K562 (cell line): ENCODE results near the gene ERG28. TPM values are rescaled to one million over a fixed set of nuclear protein-coding genes. Genes with fewer than 3 reads are reported as not detected.

Experiments
- ATAC-seq: fragments of 200-7000 bp; cut with Tn5 transposase; 3 replicates; pipeline ENCODE4 v1.9.1; 2020; ENCODE audit warnings: moderate library complexity
- BruUV-seq: library from RNA; stranded (reverse); fragments of 400-500 nt; replicated peaks from 2 replicates; lab custom pipeline; 2021; lab: Mats Ljungman, UMichigan
- CTCF ChIA-PET: fragments of 300-600 bp; formaldehyde crosslinking; extraction: SDS; loops from one replicate; lab custom pipeline; 2021; ENCODE audit warnings: low intra/inter-chr PET ratio; lab: Yijun Ruan, JAX
- POLR2A ChIA-PET: fragments of 300-600, 350-650 bp; sonication (Branson Sonifier 250); formaldehyde crosslinking; extraction: SDS; loops from one replicate; lab custom pipeline; 2021; ENCODE audit warnings: antibody characterized with exemption, inconsistent platforms; lab: Yijun Ruan, JAX
- DNase-seq, 4 experiments: peaks; one replicate each; pipeline versions ENCODE4 v3.0.0 to v3.0.0-alpha.2; 2011 to 2018; ENCODE audit warnings: low spot score in 3 of 4, mixed read lengths in 3 of 4; ENCODE audit errors: extremely low read depth in 1 of 4
- FAIRE-seq: peaks from 2 replicates; lab custom pipeline; 2011; peaks lifted over from hg19 to GRCh38; lab: Jason Lieb, UNC
- H2AFZ ChIP-seq: 2 replicates; pipeline ENCODE4 v1.6.0; 2011; ENCODE audit warnings: low read depth, low read length, control low read depth, inconsistent platforms
- H3K27ac ChIP-seq: fragments of 200-600 bp; 3 replicates; pipeline ENCODE4 v1.8.0; 2011; ENCODE audit warnings: low read depth, mild to moderate bottlenecking, control low read depth, inconsistent platforms, low read length, moderate library complexity, mixed read lengths; ENCODE audit errors: extremely low read depth
- H3K27me3 ChIP-seq, 2 experiments: fragments of 300-600 bp in 1 of 2; 2 replicates in 1 of 2; 3 replicates in 1 of 2; pipeline versions ENCODE4 v1.6.0 to v1.8.0; 2011; ENCODE audit warnings: inconsistent platforms in 2 of 2, low read length in 2 of 2, mild to moderate bottlenecking in 1 of 2, mixed read lengths in 1 of 2, moderate library complexity in 1 of 2; ENCODE audit not compliant: control insufficient read depth in 2 of 2, insufficient read depth in 2 of 2
- H3K36me3 ChIP-seq: fragments of 300-600 bp; 3 replicates; pipeline ENCODE4 v1.8.0; 2011; ENCODE audit warnings: mild to moderate bottlenecking, low read length, inconsistent platforms; ENCODE audit not compliant: control insufficient read depth, insufficient read depth
- H3K4me1 ChIP-seq, 2 experiments: fragments of 200-600 bp in 1 of 2; replicated peaks in 1 of 2; 2 replicates in 1 of 2; 3 replicates in 1 of 2; pipeline versions ENCODE4 v1.5.1 to v1.8.0; 2011; ENCODE audit warnings: inconsistent platforms in 2 of 2, low read length in 2 of 2, mild to moderate bottlenecking in 1 of 2, mixed read lengths in 1 of 2, moderate library complexity in 1 of 2; ENCODE audit not compliant: control insufficient read depth in 2 of 2, insufficient read depth in 2 of 2
- H3K4me2 ChIP-seq: 2 replicates; pipeline ENCODE4 v1.6.1; 2011; ENCODE audit warnings: low read length, control low read depth, inconsistent platforms, mixed read lengths; ENCODE audit not compliant: insufficient read depth
- H3K4me3 ChIP-seq: fragments of 200-600 bp; sonication (generic), shearing (Covaris generic); 2 replicates; pipeline ENCODE4 v1.5.1; 2016; ENCODE audit warnings: control low read depth, inconsistent platforms
- H3K79me2 ChIP-seq: fragments of 200-600 bp; 3 replicates; pipeline ENCODE4 v1.8.0; 2011; ENCODE audit warnings: low read length, inconsistent platforms; ENCODE audit not compliant: control insufficient read depth, insufficient read depth
- H3K9ac ChIP-seq, 2 experiments: 2 replicates each; pipeline versions ENCODE4 v1.6.0 to v1.6.1; 2011; ENCODE audit warnings: low read depth in 2 of 2, low read length in 2 of 2, control low read depth in 1 of 2, inconsistent platforms in 1 of 2, mild to moderate bottlenecking in 1 of 2, mixed read lengths in 1 of 2; ENCODE audit not compliant: insufficient read depth in 1 of 2
- H3K9me1 ChIP-seq: one replicate; pipeline ENCODE4 v1.6.0; 2011; ENCODE audit warnings: inconsistent platforms, mild to moderate bottlenecking, low read length, moderate library complexity; ENCODE audit not compliant: control insufficient read depth, insufficient read depth
- H3K9me3 ChIP-seq: replicated peaks from 2 replicates; pipeline ENCODE4 v1.5.1; 2011; ENCODE audit warnings: low read depth, low read length, inconsistent platforms; ENCODE audit not compliant: control insufficient read depth, insufficient read depth
- H4K20me1 ChIP-seq: replicated peaks from 2 replicates; pipeline ENCODE4 v1.6.1; 2011; ENCODE audit warnings: low read length, inconsistent platforms, mixed read lengths; ENCODE audit not compliant: control insufficient read depth, insufficient read depth
- EP300 ChIP-seq: IDR thresholded peaks from 2 replicates; pipeline ENCODE4 v1.6.1; 2012; ENCODE audit warnings: low read length, improper control_type of control experiment
- KDM2B ChIP-seq: fragments of 250-450 bp; sonication (Bioruptor Pico); IDR thresholded peaks from 2 replicates; pipeline ENCODE4 v1.8.0; 2021; ENCODE audit warnings: mild to moderate bottlenecking, moderate library complexity
- L3MBTL2 ChIP-seq: fragments of 450-650 bp; IDR thresholded peaks from 2 replicates; pipeline ENCODE4 v1.6.1; 2016; ENCODE audit warnings: mild to moderate bottlenecking, moderate library complexity
- RBM22 ChIP-seq: fragments of 200-400 bp; formaldehyde crosslinking; IDR thresholded peaks from 2 replicates; pipeline ENCODE4 v1.6.1; 2018; ENCODE audit warnings: low read length, low read depth; ENCODE audit not compliant: poor library complexity, severe bottlenecking
- RHOXF2B ChIP-seq: fragments of 250-450 bp; sonication (Bioruptor Pico); conservative IDR thresholded peaks from 2 replicates; pipeline ENCODE4 v1.5.1; 2021
- SRSF1 ChIP-seq: fragments of 200-400 bp; formaldehyde crosslinking; IDR thresholded peaks from 2 replicates; pipeline ENCODE4 v1.6.1; 2017; ENCODE audit warnings: mild to moderate bottlenecking, low read depth, low read length, moderate library complexity
- WGBS: fragments of 100-300 bp; shearing (Covaris generic); methylation state at CpG from one replicate; pipeline ENCODE4 v1.1.6; 2016; ENCODE audit warnings: low coverage, mixed read lengths; ENCODE audit not compliant: insufficient coverage; ENCODE audit errors: missing lambda C conversion rate; 5-methylcytosine and 5-hydroxymethylcytosine counted together
- in situ Hi-C: fragments of 300-500 bp; cut with MboI; formaldehyde crosslinking; loops from 4 replicates; pipeline ENCODE4 v1.15.0; 2018; ENCODE audit warnings: inconsistent platforms, mixed read lengths
- intact Hi-C: fragments of 100-400 bp; cut with micrococcal nuclease; formaldehyde crosslinking; loops from 2 replicates; pipeline ENCODE4 v1.14.2; 2022
- polyA plus RNA-seq, 8 experiments: library from polyadenylated mRNA; depleted of rRNA in 4 of 8; stranded (reverse) in 5 of 8; unstranded in 3 of 8; fragments of >200 nt; fragmentation: Nextera tagmentation in 2 of 8; fragmentation: Illumina TruSeq in 1 of 8; extraction: Ambion mirVana in 2 of 8; extraction: Trizol in 1 of 8; gene quantifications; 2 replicates each; pipeline versions ENCODE4 v1.2.1 to v1.2.3, GENCODE V29; 2011 to 2014; ENCODE audit warnings: inconsistent platforms in 1 of 8, missing spikeins in 1 of 8
- total RNA-seq, 7 experiments: library from RNA; depleted of rRNA in 6 of 7; stranded (reverse); fragments of >200 nt in 6 of 7; fragmentation: Illumina TruSeq in 2 of 7; extraction: Trizol in 2 of 7; gene quantifications; 2 replicates each; pipeline versions ENCODE4 v1.2.1 to v1.2.3, GENCODE V29; 2011 to 2021; ENCODE audit warnings: low replicate concordance in 1 of 7
- TF ChIP-seq, protein P1 (sequence below): sonication (generic); IDR thresholded peaks from 2 replicates; pipeline ENCODE4 v1.6.1; 2016
- TF ChIP-seq, protein P2 (sequence below): fragments of 450-650 bp; formaldehyde crosslinking; IDR thresholded peaks from 2 replicates; pipeline ENCODE4 v1.4.0; 2022; ENCODE audit warnings: missing genetic modification characterization

ERG28 gene
- total and polyA plus RNA-seq, 9 of the 15 experiments (the other 6 are each of a cell fraction or from before 2014, with no cell fraction given): 3.1 to 34.2 (median 14.2) TPM

DNA sequence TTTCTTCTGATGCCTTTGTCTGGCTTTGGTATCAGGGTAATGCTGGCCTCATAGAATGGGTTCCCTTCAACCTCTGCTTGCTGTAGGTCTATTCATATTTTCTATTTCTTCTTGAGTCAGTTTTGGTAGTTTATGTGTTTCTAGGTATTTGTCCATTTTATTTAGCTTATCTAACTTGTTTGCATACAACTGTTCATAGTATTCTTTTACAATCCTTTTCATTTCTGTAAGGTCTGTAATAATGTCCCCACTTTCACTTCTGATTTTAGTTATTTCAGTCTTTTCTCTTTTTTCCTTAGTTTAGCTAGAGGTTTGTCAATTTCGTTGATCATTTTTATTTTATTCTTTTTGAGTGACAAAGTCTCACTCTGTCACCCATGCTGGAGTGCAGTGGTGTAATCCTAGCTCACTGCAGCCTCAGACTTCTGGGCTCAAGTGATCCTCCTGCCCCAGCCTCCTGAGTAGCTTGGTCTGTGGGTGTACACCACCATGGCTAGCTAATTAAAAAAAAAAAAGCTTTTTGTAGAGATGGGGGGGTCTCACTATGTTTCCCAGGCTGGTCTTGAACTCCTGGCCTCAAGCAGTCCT, 12.0 kb upstream of the ERG28 start (continued):
- TF ChIP-seq, protein P1, sequence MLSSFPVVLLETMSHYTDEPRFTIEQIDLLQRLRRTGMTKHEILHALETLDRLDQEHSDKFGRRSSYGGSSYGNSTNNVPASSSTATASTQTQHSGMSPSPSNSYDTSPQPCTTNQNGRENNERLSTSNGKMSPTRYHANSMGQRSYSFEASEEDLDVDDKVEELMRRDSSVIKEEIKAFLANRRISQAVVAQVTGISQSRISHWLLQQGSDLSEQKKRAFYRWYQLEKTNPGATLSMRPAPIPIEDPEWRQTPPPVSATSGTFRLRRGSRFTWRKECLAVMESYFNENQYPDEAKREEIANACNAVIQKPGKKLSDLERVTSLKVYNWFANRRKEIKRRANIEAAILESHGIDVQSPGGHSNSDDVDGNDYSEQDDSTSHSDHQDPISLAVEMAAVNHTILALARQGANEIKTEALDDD: no peak
- no peak for TF ChIP-seq SRSF1
- TF ChIP-seq, all 486 proteins: peak for 0

DNA sequence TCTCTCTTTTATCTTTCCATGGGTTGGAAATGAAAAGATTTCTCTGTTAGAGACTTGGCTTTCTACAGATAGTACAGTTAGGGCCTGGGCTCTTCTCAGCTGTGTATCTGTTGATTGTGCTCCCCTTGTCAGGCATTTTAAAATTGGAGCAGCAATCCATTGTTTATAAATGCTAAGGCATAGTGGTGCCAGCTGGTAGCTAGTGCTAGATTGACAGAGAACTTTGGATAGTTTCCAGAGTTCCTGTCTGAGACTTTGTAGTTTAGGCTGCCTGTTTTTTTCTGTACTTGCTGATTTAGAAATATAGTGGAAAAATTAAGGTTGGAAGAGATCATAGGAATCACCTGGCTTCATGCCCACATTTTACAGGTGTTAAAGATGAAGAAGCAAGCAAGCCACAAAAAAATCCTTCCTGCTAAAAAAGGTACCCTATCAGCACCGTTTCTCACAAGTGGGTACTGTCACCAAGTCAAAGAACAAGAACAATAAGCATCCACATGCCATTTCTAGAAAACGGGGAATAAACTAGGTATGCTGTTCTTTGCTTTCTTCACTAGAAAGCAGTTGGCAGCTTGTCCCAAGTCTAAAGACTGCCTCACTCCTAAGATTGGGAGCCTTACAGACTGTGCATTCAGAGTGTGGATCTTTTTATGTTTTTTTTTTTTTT, 6.6 kb upstream of the ERG28 start:
- intact Hi-C loops: no loop called here
- no peak for TF ChIP-seq EP300
- TF ChIP-seq L3MBTL2: no peak
- no peak for TF ChIP-seq KDM2B (CRISPR knock-in tag)
- TF ChIP-seq, protein P2, sequence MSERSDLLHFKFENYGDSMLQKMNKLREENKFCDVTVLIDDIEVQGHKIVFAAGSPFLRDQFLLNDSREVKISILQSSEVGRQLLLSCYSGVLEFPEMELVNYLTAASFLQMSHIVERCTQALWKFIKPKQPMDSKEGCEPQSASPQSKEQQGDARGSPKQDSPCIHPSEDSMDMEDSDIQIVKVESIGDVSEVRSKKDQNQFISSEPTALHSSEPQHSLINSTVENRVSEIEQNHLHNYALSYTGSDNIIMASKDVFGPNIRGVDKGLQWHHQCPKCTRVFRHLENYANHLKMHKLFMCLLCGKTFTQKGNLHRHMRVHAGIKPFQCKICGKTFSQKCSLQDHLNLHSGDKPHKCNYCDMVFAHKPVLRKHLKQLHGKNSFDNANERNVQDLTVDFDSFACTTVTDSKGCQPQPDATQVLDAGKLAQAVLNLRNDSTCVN (CRISPR knock-in tag): no peak
- no peak for TF ChIP-seq RBM22
- TF ChIP-seq RHOXF2B (CRISPR knock-in tag): no peak
- CTCF ChIA-PET: no interaction called here

More for the DNA sequence above, 6.6 kb upstream of the ERG28 start:
- Histone ChIP-seq H3K4me1 (no peaks in the 10 kb centered on the region; a peak in 2 of 5 replicates), H2AFZ (no peak overlapping the region), H3K79me2 (no peaks in the 10 kb centered on the region), H3K4me3 (no peak overlapping the region), H3K9ac (no peak overlapping the region), H4K20me1 (no peaks in the 10 kb centered on the region), H3K9me1 (no peaks in the 10 kb centered on the region), H3K27ac (no peak overlapping the region), H3K9me3 (no peaks in the 10 kb centered on the region), H3K4me2 (no peak overlapping the region), H3K27me3 (no peaks in the 10 kb centered on the region), H3K36me3 (peaks cover 25% of the 10 kb centered on the region; the same call in 2 of the 3 replicates)
- in situ Hi-C loops: loop anchor here (25.0 kb wide), 1 partner anchor 530 kb away; the partner anchor contains the start of gene NEK9
- no TSS peak for BruUV-seq
- ATAC-seq (no peak), FAIRE-seq (no peak), DNase-seq (no peak)
- POLR2A ChIA-PET: no interaction called here
- 54% methylated on average over 2 of the region's 2 CpGs for WGBS
